GM12892 (cell line): ENCODE results near the gene G6PC1.

ENCODE experiments used
- POLR2A ChIP-seq: IDR thresholded peaks from 2 replicates; pipeline ENCODE4 v1.6.1; 2011; ENCODE audit warnings: low read depth, low read length, control low read depth
- POLR2AphosphoS5 ChIP-seq: IDR thresholded peaks from 2 replicates; pipeline ENCODE4 v1.6.1; 2011; ENCODE audit warnings: low read depth, low read length, control low read depth
- TAF1 ChIP-seq: IDR thresholded peaks from 2 replicates; pipeline ENCODE4 v1.6.1; 2011; ENCODE audit warnings: low read depth, mild to moderate bottlenecking, control low read depth, low read length, borderline replicate concordance

- TF ChIP-seq TAF1 = no peak
- no peak for TF ChIP-seq POLR2AphosphoS5
- no peak for TF ChIP-seq POLR2A
These were observed 2.3 kb upstream of the G6PC1 start for GRCh38 chr17:42898147-42898811.
